Epithelial cell of alveolus of lung (primary cell): ENCODE measurements around the gene CCL13. TPM values are rescaled to one million over a fixed set of nuclear protein-coding genes. Genes with fewer than 3 reads are reported as not detected.

Experiments
- total RNA-seq: library from RNA; depleted of rRNA; stranded (reverse); fragments of >200 nt; gene quantifications from 2 replicates; pipeline ENCODE4 v1.2.1, GENCODE V29; 2015

Gene CCL13
- not detected in 2 replicates for total RNA-seq

GRCh38 chr17:34356194-34356593, at the start of gene CCL13:
TSS of gene CCL13 (plus strand) at chr17:34356480. CDS start at chr17:34356527, 47 bp downstream.

GRCh38 chr17:34319039-34319483, 37.2 kb upstream of the CCL13 start, which contains the start of gene CCL8:
TSS of gene CCL8 (plus strand) at chr17:34319435. CDS start at chr17:34319502, 67 bp downstream.

GRCh38 chr17:34363183-34363661, 6.9 kb downstream of the CCL13 start, which contains the start of gene CCL1:
TSS of gene CCL1 (minus strand) at chr17:34363233. CDS start at chr17:34363161, 72 bp downstream.

Other genes with a start within 250 kb of the CCL13 start
- gene CCL2, start 101.2 kb upstream of the CCL13 start, total RNA-seq = 8.6 and 324 TPM in 2 replicates
- 2.4 and 10.0 TPM in 2 replicates for gene CCL7, start 86.3 kb upstream of the CCL13 start, total RNA-seq
- 0.13 TPM in 1 of 2 replicates, not detected in the other for gene CCL11, start 70.7 kb upstream of the CCL13 start, total RNA-seq
- gene CCL8, start 37.0 kb upstream of the CCL13 start, total RNA-seq = not detected in 2 replicates
- gene CCL1, start 6.8 kb downstream of the CCL13 start, total RNA-seq = not detected in 2 replicates
- gene TMEM132E, start 223.1 kb downstream of the CCL13 start, total RNA-seq = not detected in 2 replicates